B cell (primary cell): ENCODE results near the gene ACACB. TPM values are rescaled to one million over a fixed set of nuclear protein-coding genes. Genes with fewer than 3 reads are reported as not detected.

Source experiments
- ATAC-seq: fragments of 200-7000 bp; cut with Tn5 transposase; one replicate; pipeline ENCODE4 v1.10.0; 2021; ENCODE audit warnings: low read depth, mild to moderate bottlenecking, moderate number of reproducible peaks, moderate library complexity
- CTCF ChIA-PET: fragments of 350-600 bp; sonication (Branson Sonifier 250); formaldehyde crosslinking; loops from one replicate; lab custom pipeline; 2021; ENCODE audit warnings: antibody characterized with exemption, inconsistent platforms; lab: Charles Lee
- POLR2A ChIA-PET: fragments of 350-600 bp; sonication (Branson Sonifier 250); formaldehyde crosslinking; loops from one replicate; lab custom pipeline; 2021; ENCODE audit warnings: antibody characterized with exemption; lab: Charles Lee
- DNase-seq: peaks from one replicate; pipeline ENCODE4 v3.0.0; 2013
- H2AFZ ChIP-seq: 2 replicates; pipeline ENCODE4 v1.6.1; 2012; ENCODE audit warnings: mild to moderate bottlenecking, low read depth, low read length; ENCODE audit not compliant: insufficient read depth, poor library complexity, severe bottlenecking
- H3K27ac ChIP-seq, 2 donors: 1 replicate in 1 of 2; 2 replicates in 1 of 2; pipeline ENCODE4 v1.5.1; 2012 to 2013; ENCODE audit warnings: low read length in 2 of 2, mild to moderate bottlenecking in 2 of 2, moderate library complexity in 1 of 2
- H3K27me3 ChIP-seq, 4 experiments: fragments of 200-600 bp in 1 of 4; sonication (generic) in 1 of 4; replicated peaks in 1 of 4; 1 replicate in 2 of 4; 2 replicates in 2 of 4; pipeline versions ENCODE4 v1.6.1 to v1.7.0; 2013 to 2016; ENCODE audit warnings: low read length in 3 of 4, mild to moderate bottlenecking in 2 of 4, mixed read lengths in 1 of 4, moderate library complexity in 1 of 4; ENCODE audit not compliant: insufficient read depth in 4 of 4, control insufficient read depth in 3 of 4; ENCODE audit errors: control extremely low read depth in 1 of 4
- H3K36me3 ChIP-seq, 2 experiments: replicated peaks in 1 of 2; 1 replicate in 1 of 2; 2 replicates in 1 of 2; pipeline versions ENCODE4 v1.6.1 to v1.7.1; 2013; ENCODE audit warnings: low read length in 1 of 2; ENCODE audit not compliant: insufficient read depth in 2 of 2, control insufficient read depth in 1 of 2; ENCODE audit errors: control extremely low read depth in 1 of 2, extremely low read depth in 1 of 2
- H3K4me1 ChIP-seq, 2 donors: fragments of 200-600 bp in 1 of 2; sonication (generic) in 1 of 2; 1 replicate in 1 of 2; 2 replicates in 1 of 2; pipeline versions ENCODE4 v1.5.1 to v1.6.1; 2013 to 2017; ENCODE audit warnings: low read length in 2 of 2; ENCODE audit not compliant: control insufficient read depth in 2 of 2, insufficient read depth in 2 of 2
- H3K4me2 ChIP-seq: replicated peaks from 2 replicates; pipeline ENCODE3; 2012; ENCODE audit warnings: mild to moderate bottlenecking, low read depth, low read length; ENCODE audit not compliant: poor library complexity, severe bottlenecking
- H3K4me3 ChIP-seq, 5 experiments: fragments of 200-600 bp in 1 of 5; sonication (generic) in 1 of 5; 1 replicate in 3 of 5; 2 replicates in 2 of 5; pipeline versions ENCODE4 v1.5.1 to v1.7.0; 2011 to 2016; ENCODE audit warnings: low read length in 4 of 5, mild to moderate bottlenecking in 4 of 5, low read depth in 2 of 5, control low read depth in 1 of 5, moderate library complexity in 1 of 5; ENCODE audit not compliant: insufficient read depth in 1 of 5; ENCODE audit errors: control extremely low read depth in 1 of 5, extremely low read depth in 1 of 5
- H3K79me2 ChIP-seq: fragments of 200-600 bp; sonication (generic); one replicate; pipeline ENCODE4 v1.6.0; 2016; ENCODE audit warnings: low read length; ENCODE audit not compliant: control insufficient read depth, insufficient read depth
- H3K9ac ChIP-seq: fragments of 200-600 bp; sonication (generic); 2 replicates; pipeline ENCODE4 v1.6.1; 2017; ENCODE audit warnings: mild to moderate bottlenecking, low read length, moderate library complexity
- H3K9me3 ChIP-seq, 3 donors: one replicate each; pipeline versions ENCODE4 v1.6.1 to v1.7.1; 2013; ENCODE audit warnings: low read length in 2 of 3; ENCODE audit not compliant: control insufficient read depth in 2 of 3, insufficient read depth in 1 of 3; ENCODE audit errors: control extremely low read depth in 1 of 3
- H4K20me1 ChIP-seq: 2 replicates; pipeline ENCODE4 v1.6.0; 2012; ENCODE audit warnings: mild to moderate bottlenecking, low read length; ENCODE audit not compliant: insufficient read depth, control insufficient read depth, poor library complexity, severe bottlenecking
- H3K27ac Mint-ChIP-seq: one replicate; pipeline ENCODE4 v1.8.0; 2021; ENCODE audit warnings: mixed read lengths
- H3K27me3 Mint-ChIP-seq: one replicate; pipeline ENCODE4 v1.8.0; 2021; ENCODE audit warnings: mixed read lengths
- H3K4me1 Mint-ChIP-seq: one replicate; pipeline ENCODE4 v1.8.0; 2021; ENCODE audit warnings: mixed read lengths
- H3K4me3 Mint-ChIP-seq: one replicate; pipeline ENCODE4 v1.8.0; 2021; ENCODE audit warnings: mixed read lengths
- H3K9me3 Mint-ChIP-seq: one replicate; pipeline ENCODE4 v1.8.0; 2022; ENCODE audit warnings: mixed read lengths; ENCODE audit not compliant: insufficient read depth
- EZH2 ChIP-seq: IDR thresholded peaks from 2 replicates; pipeline ENCODE4 v1.6.1; 2012; ENCODE audit warnings: borderline replicate concordance, low read depth, mild to moderate bottlenecking, moderate library complexity, low read length; ENCODE audit not compliant: insufficient read depth, poor library complexity, severe bottlenecking
- WGBS: methylation state at CpG from one replicate; pipeline ENCODE4 v1.1.5; 2013; ENCODE audit warnings: missing lambda C conversion rate; ENCODE audit not compliant: insufficient coverage; 5-methylcytosine and 5-hydroxymethylcytosine counted together
- intact Hi-C: fragments of 100-400 bp; cut with micrococcal nuclease; formaldehyde crosslinking; loops from one replicate; pipeline ENCODE4 v1.10.0; 2022
- polyA plus RNA-seq: library from polyadenylated mRNA; depleted of rRNA; stranded (reverse); fragments of >200 nt; gene quantifications from 2 replicates; pipeline ENCODE4 v1.2.3, GENCODE V29; 2012
- total RNA-seq, 2 donors: library from RNA; stranded (reverse); fragments of 120-200 nt in 1 of 2; gene quantifications; 1 replicate in 1 of 2; 2 replicates in 1 of 2; pipeline versions ENCODE4 v1.2.3 to v1.2.4, GENCODE V29; 2013 to 2022
- TF ChIP-seq, protein P1 (sequence below): fragments of 200-600 bp; IDR thresholded peaks from one replicate; pipeline ENCODE4 v1.8.0; 2022; ENCODE audit warnings: antibody characterized with exemption, mild to moderate bottlenecking

The ACACB gene
- total and polyA plus RNA-seq, 2 donors (not counting 1 experiment from before 2014, with no cell fraction given), result 7.4 to 27.5 TPM

- Histone ChIP-seq H3K4me2 (no peak overlapping the region), H2AFZ (no peak overlapping the region), H3K27me3 (no peaks in the 10 kb centered on the region), H3K4me3 (no peak overlapping the region), H3K36me3 (peaks cover 0 to 7% of the 10 kb centered on the region in 2 experiments), H4K20me1 (no peaks in the 10 kb centered on the region), H3K9me3 (no peaks in the 10 kb centered on the region), H3K4me1 (no peaks in the 10 kb centered on the region), H3K27ac (no peak overlapping the region), H3K79me2 (no peaks in the 10 kb centered on the region), H3K9ac (no peak overlapping the region)
- TF ChIP-seq EZH2, result no peak
- TF ChIP-seq, protein P1, sequence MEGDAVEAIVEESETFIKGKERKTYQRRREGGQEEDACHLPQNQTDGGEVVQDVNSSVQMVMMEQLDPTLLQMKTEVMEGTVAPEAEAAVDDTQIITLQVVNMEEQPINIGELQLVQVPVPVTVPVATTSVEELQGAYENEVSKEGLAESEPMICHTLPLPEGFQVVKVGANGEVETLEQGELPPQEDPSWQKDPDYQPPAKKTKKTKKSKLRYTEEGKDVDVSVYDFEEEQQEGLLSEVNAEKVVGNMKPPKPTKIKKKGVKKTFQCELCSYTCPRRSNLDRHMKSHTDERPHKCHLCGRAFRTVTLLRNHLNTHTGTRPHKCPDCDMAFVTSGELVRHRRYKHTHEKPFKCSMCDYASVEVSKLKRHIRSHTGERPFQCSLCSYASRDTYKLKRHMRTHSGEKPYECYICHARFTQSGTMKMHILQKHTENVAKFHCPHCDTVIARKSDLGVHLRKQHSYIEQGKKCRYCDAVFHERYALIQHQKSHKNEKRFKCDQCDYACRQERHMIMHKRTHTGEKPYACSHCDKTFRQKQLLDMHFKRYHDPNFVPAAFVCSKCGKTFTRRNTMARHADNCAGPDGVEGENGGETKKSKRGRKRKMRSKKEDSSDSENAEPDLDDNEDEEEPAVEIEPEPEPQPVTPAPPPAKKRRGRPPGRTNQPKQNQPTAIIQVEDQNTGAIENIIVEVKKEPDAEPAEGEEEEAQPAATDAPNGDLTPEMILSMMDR, result no peak
- ChIA-PET POLR2A (no interaction called here), CTCF (no interaction called here)
- H3K4me3 Mint-ChIP-seq, result no peak overlapping the region
- no peaks in the 10 kb centered on the region for H3K27me3 Mint-ChIP-seq
- intact Hi-C loops, result no loop called here
- no peaks in the 10 kb centered on the region for H3K4me1 Mint-ChIP-seq
- WGBS, result 96% methylated on average over 2 of the region's 4 CpGs
- no peaks in the 10 kb centered on the region for H3K9me3 Mint-ChIP-seq
- H3K27ac Mint-ChIP-seq, result no peak overlapping the region
- DNase-seq (no peak), ATAC-seq (no peak)
These were observed 122.8 kb downstream of the ACACB start for GRCh38 chr12:109239179-109239578.

DNA sequence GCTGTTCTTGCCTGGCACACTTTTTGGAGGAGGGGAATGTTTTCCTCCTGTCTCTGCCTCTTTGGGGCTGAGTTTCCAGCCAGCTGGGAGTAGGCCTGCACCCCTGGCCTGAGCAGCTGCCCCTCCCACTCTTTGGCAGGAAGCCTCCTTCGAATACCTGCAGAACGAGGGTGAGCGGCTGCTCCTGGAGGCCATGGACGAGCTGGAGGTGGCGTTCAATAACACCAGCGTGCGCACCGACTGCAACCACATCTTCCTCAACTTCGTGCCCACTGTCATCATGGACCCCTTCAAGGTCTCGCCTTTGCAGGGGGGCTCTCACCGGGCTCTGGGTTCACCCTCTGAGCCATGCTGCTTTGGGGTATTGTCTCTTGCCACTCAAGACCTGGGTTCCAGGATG, 123.3 kb downstream of the ACACB start:
- Mint-ChIP-seq H3K9me3 (no peaks in the 10 kb centered on the region), H3K27me3 (no peaks in the 10 kb centered on the region), H3K27ac (no peak overlapping the region), H3K4me3 (no peak overlapping the region), H3K4me1 (no peaks in the 10 kb centered on the region)
- TF ChIP-seq, protein P1, result no peak
- no peak for TF ChIP-seq EZH2
- no peak overlapping the region for H3K9ac ChIP-seq
- DNase-seq, result no peak
- no peak overlapping the region for H3K4me2 ChIP-seq
- intact Hi-C loops, result no loop called here
- CTCF ChIA-PET, result no interaction called here
- no peak for ATAC-seq
- no peak overlapping the region for H2AFZ ChIP-seq
- H3K4me1 ChIP-seq, result no peaks in the 10 kb centered on the region
- POLR2A ChIA-PET, result no interaction called here
- no peaks in the 10 kb centered on the region for H3K9me3 ChIP-seq
- H3K27me3 ChIP-seq, result no peaks in the 10 kb centered on the region
- peaks cover 0 to 7% of the 10 kb centered on the region in 2 experiments for H3K36me3 ChIP-seq
- WGBS, result 97% methylated on average over 11 of the region's 11 CpGs
- H3K4me3 ChIP-seq, result no peak overlapping the region
- H3K27ac ChIP-seq, result no peak overlapping the region
- H4K20me1 ChIP-seq, result no peaks in the 10 kb centered on the region
- H3K79me2 ChIP-seq, result no peaks in the 10 kb centered on the region
